ENCODE measurements around the gene TRIM32.
"Not testable (repeated sequence)": the region's sequence is repeated elsewhere in the genome, so short reads cannot be mapped to it uniquely, and the experiment has no call there.

Gene TRIM32

DNA sequence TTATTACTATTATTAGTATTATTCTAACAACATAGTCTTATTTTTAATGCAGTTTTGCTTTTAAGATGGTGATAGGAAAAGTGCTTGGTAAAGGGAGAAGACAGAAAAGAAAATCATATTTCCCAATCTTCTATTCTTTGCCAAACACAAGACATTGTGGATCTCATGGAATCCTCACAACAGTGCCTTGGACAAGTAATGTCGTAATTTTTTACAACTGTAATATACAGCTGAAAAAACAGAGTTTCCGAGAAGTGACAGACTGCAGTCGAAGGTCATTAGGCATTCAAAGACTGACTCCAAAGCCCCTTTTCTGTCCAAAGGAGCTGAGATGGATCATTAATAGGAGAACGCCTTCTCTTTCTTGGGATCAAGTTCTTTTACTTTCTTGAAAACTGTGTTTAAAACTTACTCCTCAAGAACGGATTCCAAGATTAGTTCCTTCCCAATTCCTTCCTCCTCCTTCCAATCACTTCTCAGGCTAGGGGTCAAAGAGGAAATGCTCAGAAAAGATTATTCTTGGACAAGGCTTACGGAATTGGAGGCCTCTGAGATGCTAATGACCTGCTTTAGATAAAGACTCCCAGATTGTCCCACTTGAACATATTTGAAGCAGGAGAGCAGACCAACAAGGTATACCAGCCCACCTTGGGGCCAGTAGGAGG lies 24.3 kb upstream of the TRIM32 start:
- no peaks in the 10 kb centered on the region for H3K4me1 Mint-ChIP-seq (ENCODE audit: low read depth)
- H3K4me3 Mint-ChIP-seq = no peak overlapping the region
- H3K27me3 Mint-ChIP-seq (ENCODE audit: low read depth) = no peaks in the 10 kb centered on the region
- no peaks in the 10 kb centered on the region for H3K36me3 Mint-ChIP-seq (ENCODE audit: low read depth)
- no peak overlapping the region for H3K27ac Mint-ChIP-seq
- no peaks in the 10 kb centered on the region for H3K9me3 Mint-ChIP-seq

DNA sequence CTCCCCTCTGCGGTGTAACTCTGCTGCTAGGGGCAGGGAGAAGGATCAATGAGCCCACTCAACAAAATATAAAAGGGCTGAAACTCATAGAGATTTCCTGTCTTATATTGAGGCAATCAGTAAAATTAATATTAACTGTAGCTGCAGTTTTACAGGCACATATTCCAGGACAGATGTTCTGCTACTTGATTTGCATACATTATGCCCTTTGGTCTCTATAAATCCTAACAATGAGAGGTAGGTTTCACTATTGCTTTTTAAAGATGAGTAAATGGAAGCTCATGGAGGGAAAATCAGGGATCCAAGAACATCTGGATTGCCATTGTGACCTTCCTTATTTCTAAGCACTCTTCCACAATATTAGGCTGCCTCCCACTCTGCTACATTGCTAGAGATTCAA lies 23.5 kb upstream of the TRIM32 start:
- peaks cover 1% of the 10 kb centered on the region for H3K9me3 Mint-ChIP-seq
- no peaks in the 10 kb centered on the region for H3K27me3 Mint-ChIP-seq (ENCODE audit: low read depth)
- no peaks in the 10 kb centered on the region for H3K36me3 Mint-ChIP-seq (ENCODE audit: low read depth)
- H3K4me3 Mint-ChIP-seq = no peak overlapping the region
- H3K27ac Mint-ChIP-seq = no peak overlapping the region
- no peaks in the 10 kb centered on the region for H3K4me1 Mint-ChIP-seq (ENCODE audit: low read depth)

DNA sequence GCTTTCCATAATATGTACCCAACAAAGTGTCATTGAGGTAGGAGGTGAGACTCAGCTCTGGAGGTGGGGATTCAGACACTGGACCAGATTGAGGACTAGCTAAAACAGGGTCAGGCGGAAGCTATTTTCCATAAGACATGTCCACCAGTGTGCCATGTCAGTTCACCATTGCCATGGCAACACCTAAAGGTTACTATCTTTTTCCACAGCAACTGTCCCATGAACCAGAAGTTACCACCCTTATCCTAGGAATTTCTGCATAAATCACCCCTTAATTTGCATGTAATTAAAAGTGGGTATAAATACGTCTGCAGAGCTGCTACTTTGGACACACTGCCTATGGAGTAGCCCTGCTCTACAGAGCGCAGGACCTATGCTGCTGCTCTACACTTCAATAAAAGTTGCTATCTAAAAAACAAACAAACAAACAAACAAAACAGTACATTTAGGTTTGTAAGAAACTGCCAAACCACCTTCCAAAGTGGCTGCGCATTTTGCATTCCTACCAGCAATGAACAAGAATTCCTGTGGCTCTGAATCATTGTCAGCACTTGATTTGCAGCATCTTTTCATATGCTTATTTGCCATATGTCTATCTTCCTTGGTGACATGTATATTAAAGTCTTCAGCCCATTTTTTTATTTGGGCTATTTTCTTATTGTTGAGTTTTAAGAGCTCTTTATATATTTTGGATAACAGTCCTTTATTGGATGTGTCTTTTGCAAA lies 18.0 kb upstream of the TRIM32 start:
- no peaks in the 10 kb centered on the region for H3K4me1 Mint-ChIP-seq (ENCODE audit: low read depth)
- H3K9me3 Mint-ChIP-seq = peaks cover 21% of the 10 kb centered on the region
- H3K36me3 Mint-ChIP-seq (ENCODE audit: low read depth) = peaks cover 4% of the 10 kb centered on the region
- H3K4me3 Mint-ChIP-seq = no peak overlapping the region
- H3K27me3 Mint-ChIP-seq (ENCODE audit: low read depth) = no peaks in the 10 kb centered on the region
- H3K27ac Mint-ChIP-seq = no peak overlapping the region

DNA sequence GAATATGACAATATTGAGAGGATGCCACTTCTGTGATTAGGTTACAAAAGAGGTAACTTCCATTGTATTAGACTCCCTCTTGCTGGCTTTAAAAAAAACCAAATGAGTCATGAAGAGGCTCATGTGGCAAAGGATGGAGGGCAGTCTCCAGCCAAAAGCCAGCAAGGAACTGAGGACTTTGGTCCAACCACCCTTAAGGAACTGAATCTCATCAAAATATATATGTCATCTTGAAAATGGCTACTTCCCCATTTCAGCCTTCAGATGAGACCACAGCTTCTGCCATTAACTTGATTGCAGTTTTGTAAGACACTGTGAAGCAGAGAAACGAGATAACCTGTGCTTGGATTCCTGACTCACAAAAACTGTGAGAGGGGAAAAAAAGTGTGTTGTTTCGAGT lies 15.5 kb upstream of the TRIM32 start:
- Mint-ChIP-seq H3K27ac (no peak overlapping the region), H3K9me3 (peaks cover 33% of the 10 kb centered on the region), H3K27me3 (ENCODE audit: low read depth) (no peaks in the 10 kb centered on the region), H3K4me3 (no peak overlapping the region), H3K4me1 (ENCODE audit: low read depth) (no peaks in the 10 kb centered on the region), H3K36me3 (ENCODE audit: low read depth) (peaks cover 4% of the 10 kb centered on the region)

DNA sequence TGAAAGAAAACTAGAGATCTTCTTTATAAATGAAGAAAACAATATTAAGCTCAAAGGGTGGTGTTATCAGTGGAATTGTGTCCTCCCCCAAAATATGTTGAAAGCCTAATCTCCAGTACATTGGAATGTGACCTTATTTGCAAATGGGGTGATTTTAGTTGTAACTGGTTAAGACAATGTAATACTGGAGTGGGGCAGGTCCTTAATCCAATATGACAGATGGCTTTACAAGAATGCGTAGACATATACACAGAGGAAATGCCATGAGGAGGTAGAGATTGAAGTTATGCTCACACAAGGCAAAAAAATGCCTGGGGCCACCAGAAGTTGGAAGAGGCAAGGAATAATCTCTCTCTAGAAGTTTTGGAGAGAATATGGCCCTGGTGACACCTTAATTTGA lies 13.7 kb upstream of the TRIM32 start:
- no peak overlapping the region for H3K27ac Mint-ChIP-seq
- H3K4me1 Mint-ChIP-seq (ENCODE audit: low read depth) = no peaks in the 10 kb centered on the region
- peaks cover 4% of the 10 kb centered on the region for H3K36me3 Mint-ChIP-seq (ENCODE audit: low read depth)
- H3K27me3 Mint-ChIP-seq (ENCODE audit: low read depth) = no peaks in the 10 kb centered on the region
- peaks cover 33% of the 10 kb centered on the region for H3K9me3 Mint-ChIP-seq
- H3K4me3 Mint-ChIP-seq = no peak overlapping the region

DNA sequence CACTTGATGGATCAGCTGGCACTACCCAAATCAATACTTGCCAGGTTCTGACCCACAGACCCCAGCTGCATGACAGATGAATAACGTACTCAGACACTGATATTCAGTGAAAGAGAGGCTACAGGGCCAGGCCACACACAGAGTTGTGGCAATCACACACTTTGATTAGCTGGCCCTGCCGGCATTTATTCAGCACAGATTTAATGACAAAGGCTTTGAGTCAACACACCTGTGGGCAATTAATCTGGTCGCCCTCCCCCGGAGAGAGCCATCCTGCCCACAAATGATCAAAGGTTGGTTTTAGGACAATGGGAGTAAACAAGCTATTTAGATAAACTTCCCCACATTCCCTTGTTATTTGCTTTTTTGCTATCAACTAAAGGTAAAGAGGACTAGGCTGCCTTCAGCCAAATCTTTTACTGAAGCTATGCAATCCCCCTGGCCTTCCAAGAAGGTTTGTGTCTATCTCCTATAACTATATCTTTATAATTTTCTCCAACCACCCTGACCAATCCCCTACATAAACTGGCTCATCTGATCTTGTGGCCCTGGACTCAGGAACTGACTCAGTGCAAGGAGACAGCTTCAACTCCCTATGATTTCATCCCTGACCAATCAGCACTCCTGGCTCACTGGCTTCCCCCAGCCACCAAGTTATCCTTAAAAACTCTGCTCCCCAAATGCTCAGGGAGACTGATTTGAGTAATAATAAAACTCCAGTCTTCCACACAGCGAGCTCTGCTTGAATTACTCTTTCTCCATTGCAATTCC lies 12.7 kb upstream of the TRIM32 start:
- H3K9me3 Mint-ChIP-seq = peaks cover 29% of the 10 kb centered on the region
- H3K4me3 Mint-ChIP-seq = no peak overlapping the region
- H3K27me3 Mint-ChIP-seq (ENCODE audit: low read depth) = no peaks in the 10 kb centered on the region
- peaks cover 4% of the 10 kb centered on the region for H3K36me3 Mint-ChIP-seq (ENCODE audit: low read depth)
- no peak overlapping the region for H3K27ac Mint-ChIP-seq
- no peaks in the 10 kb centered on the region for H3K4me1 Mint-ChIP-seq (ENCODE audit: low read depth)

DNA sequence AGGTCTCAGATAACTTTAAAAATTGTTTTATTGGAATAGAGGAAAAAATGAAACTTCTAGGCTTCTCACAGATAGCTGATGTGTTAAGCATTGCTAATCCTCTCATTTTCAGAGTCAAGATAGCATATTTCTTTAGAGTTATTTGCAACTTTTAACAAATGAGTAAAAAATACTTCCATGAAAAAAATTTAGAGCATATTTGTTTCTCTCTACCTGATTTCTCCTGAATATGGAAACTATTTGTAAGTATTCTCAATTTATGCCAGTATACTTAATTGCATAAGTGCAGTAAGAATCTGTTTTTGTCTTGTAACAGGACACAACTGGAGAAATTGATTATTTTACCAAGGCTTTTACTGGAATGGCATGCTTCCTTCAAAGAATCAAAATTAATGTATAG lies 3.6 kb upstream of the TRIM32 start:
- H3K9me3 Mint-ChIP-seq = peaks cover 5% of the 10 kb centered on the region
- no peak overlapping the region for H3K4me3 Mint-ChIP-seq
- no peak overlapping the region for H3K27ac Mint-ChIP-seq
- H3K36me3 Mint-ChIP-seq (ENCODE audit: low read depth) = peaks cover 4% of the 10 kb centered on the region
- peaks cover 23% of the 10 kb centered on the region for H3K4me1 Mint-ChIP-seq (ENCODE audit: low read depth)
- no peaks in the 10 kb centered on the region for H3K27me3 Mint-ChIP-seq (ENCODE audit: low read depth)

DNA sequence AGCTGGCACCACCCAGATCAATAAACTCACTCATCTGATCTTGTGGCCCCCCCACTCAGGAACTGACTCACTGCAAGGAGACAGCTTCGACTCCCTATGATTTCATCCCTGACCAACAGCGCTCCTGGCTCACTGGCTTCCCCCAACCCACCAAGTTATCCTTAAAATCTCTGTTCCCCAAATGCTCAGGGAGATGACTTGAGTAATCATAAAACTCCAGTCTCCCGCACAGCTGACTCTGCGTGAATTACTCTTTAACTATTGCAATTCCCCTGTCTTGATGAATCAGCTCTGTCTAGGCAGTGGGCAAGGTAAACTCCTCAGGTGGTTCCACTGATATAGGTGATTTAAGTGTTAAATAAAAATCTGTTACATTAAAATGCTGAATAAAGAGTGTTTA lies 1.9 kb upstream of the TRIM32 start:
- Mint-ChIP-seq H3K9me3 (peaks cover 5% of the 10 kb centered on the region), H3K36me3 (ENCODE audit: low read depth) (peaks cover 4% of the 10 kb centered on the region), H3K27me3 (ENCODE audit: low read depth) (no peaks in the 10 kb centered on the region), H3K27ac (no peak overlapping the region), H3K4me3 (no peak overlapping the region), H3K4me1 (ENCODE audit: low read depth) (peaks cover 33% of the 10 kb centered on the region)

DNA sequence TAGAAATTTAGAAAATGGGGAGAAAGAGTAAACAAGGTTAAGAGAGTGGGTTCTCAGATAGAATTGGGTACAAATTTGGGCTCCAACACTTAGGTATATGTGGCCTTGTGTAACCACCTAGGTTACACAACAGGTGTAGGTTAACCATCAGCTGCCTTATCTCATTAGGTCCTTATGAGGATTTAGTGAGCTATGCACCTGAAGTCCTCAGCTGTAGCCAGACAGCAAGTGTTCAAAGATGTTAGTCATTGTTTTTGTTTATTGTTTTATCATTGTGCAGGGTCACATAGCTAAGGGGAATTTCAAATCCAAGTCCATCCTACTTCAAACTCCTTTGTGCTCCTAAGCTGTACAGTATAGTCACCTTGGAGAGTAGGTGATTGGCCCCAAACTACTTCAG lies 970 bp upstream of the TRIM32 start:
- H3K27me3 Mint-ChIP-seq (ENCODE audit: low read depth) = no peaks in the 10 kb centered on the region
- H3K36me3 Mint-ChIP-seq (ENCODE audit: low read depth) = peaks cover 4% of the 10 kb centered on the region
- peak overlapping the region; percentile 92 for H3K4me3 Mint-ChIP-seq
- H3K9me3 Mint-ChIP-seq = peaks cover 5% of the 10 kb centered on the region
- peak overlapping the region; percentile 86 for H3K27ac Mint-ChIP-seq
- peaks cover 39% of the 10 kb centered on the region for H3K4me1 Mint-ChIP-seq (ENCODE audit: low read depth)

DNA sequence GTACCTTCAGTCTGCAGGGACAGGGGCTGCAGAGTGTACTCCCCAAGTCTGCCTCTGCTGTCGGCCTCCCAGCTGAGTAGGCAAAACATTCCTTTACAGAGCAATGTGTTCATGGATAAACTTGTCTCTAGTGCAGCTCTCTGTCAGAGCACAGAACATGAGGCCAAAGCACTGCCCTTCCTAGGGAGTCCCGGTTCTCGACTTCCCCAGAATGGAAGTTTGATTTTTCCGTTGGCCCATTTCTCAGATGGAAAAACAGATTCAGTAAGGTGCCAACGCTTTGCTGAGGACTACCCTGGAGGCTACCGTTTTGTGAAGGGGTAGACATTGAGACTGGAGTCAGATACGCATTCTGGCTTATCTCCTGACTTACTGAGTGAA lies 422 bp upstream of the TRIM32 start:
- peak overlapping the region; percentile 92 for H3K4me3 Mint-ChIP-seq
- peak overlapping the region; percentile 86 for H3K27ac Mint-ChIP-seq
- H3K4me1 Mint-ChIP-seq (ENCODE audit: low read depth) = peaks cover 43% of the 10 kb centered on the region
- H3K9me3 Mint-ChIP-seq = peaks cover 5% of the 10 kb centered on the region
- no peaks in the 10 kb centered on the region for H3K27me3 Mint-ChIP-seq (ENCODE audit: low read depth)
- H3K36me3 Mint-ChIP-seq (ENCODE audit: low read depth) = peaks cover 4% of the 10 kb centered on the region

DNA sequence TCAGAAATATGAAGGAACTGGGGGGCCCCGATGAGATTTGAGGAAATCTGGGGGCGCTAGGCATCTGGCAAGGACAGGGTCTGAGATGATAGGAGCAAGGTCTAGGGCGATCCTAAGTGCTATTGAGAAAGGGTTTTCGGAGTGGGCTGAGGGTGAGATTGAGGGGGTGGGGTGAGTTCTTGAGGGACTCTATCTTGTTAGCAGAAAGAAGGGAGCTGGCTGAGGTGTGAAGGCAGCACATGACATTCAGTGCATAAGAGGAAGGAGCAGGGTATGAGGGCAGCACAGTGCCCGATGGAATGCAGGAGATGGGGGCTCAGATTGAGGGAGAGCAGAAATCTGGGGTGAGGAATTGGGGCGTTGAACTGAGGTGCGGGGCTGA lies 640 bp downstream of the TRIM32 start:
- no peaks in the 10 kb centered on the region for H3K27me3 Mint-ChIP-seq (ENCODE audit: low read depth)
- H3K27ac Mint-ChIP-seq = peak overlapping the region; percentile 86
- H3K9me3 Mint-ChIP-seq = peaks cover 5% of the 10 kb centered on the region
- H3K4me3 Mint-ChIP-seq = peak overlapping the region; percentile 92
- peaks cover 4% of the 10 kb centered on the region for H3K36me3 Mint-ChIP-seq (ENCODE audit: low read depth)
- peaks cover 49% of the 10 kb centered on the region for H3K4me1 Mint-ChIP-seq (ENCODE audit: low read depth)

DNA sequence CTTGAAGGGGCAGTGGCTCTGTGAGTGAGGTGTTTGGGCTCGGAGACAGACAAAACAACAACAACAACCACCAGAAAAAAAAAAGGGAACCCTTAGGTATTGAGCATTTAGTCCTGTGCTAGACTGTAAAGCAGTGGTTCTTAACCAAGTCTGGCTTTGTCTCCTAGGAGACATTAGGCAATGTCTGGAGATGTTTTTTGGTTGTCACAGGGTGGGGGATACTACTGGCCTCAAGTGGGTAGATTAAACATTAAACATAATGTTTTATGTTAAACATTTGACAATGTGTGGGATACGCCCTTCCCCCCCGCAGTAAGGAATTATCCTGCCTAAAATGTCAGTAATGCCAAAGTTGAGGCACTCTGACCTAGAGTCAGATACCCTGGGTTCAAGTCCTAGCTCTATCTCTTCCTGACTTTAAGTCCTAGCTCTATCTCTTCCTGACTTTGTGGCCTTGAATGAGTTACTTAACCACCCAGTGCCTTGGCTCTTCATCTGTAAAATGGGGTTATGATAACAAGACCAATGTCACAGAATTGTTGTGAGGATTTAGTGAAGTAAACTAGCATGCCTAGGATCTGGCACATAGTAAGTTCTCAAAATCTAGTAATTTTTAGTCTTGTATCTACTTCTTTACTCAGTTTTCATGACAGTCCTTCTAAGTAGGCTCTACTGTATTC lies 1.8 kb downstream of the TRIM32 start:
- Mint-ChIP-seq H3K9me3 (no peaks in the 10 kb centered on the region), H3K27ac (no peak overlapping the region), H3K27me3 (ENCODE audit: low read depth) (no peaks in the 10 kb centered on the region), H3K36me3 (ENCODE audit: low read depth) (peaks cover 7% of the 10 kb centered on the region), H3K4me1 (ENCODE audit: low read depth) (peaks cover 53% of the 10 kb centered on the region), H3K4me3 (peak overlapping the region; percentile 28)

DNA sequence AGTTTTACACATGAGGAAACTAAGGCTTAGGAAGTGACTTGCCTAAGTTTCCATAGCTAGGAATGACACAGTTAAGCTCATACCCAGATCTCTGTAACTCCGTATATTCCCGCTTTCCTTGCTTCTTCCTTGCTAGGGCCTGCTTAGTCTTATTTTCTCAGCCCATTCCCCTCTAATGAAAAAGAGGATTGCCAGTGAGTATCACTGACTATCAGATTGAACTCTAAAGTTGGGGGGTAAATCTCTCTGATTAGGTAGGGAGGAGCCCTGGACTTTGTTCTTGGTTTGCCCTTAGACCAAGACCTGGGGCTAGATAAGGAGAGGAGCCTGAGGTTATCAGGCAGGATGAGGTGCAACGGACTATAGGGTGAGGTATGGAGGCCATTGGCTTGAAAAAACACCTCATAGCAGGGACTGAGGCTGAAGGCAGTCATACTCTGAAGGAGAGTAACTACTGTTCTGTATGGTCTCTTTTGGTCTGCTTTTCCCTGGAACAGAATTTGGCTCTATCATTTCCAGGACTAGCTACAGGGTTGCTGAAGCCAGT lies 2.5 kb downstream of the TRIM32 start:
- H3K9me3 Mint-ChIP-seq = no peaks in the 10 kb centered on the region
- H3K4me3 Mint-ChIP-seq = no peak overlapping the region
- no peaks in the 10 kb centered on the region for H3K27me3 Mint-ChIP-seq (ENCODE audit: low read depth)
- no peak overlapping the region for H3K27ac Mint-ChIP-seq
- peaks cover 7% of the 10 kb centered on the region for H3K36me3 Mint-ChIP-seq (ENCODE audit: low read depth)
- H3K4me1 Mint-ChIP-seq (ENCODE audit: low read depth) = peaks cover 53% of the 10 kb centered on the region

DNA sequence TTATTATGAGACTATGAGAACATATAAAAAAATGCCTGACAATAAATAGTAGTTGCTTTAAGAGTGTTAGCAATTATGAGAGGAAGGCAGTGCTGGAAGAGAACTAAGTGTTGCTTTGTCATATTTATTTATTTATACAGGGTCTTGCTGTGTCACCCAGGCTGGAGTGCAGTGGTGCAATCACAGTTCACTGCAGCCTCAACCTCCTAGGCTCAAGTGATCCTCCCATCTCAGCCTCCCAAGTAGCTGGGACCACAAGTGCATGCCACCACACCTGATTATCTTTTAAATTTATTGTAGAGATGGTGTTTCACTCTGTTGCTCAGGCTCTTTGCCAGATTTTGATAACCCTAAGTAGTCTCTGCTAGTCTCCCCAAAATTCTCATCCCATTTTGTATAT lies 3.7 kb downstream of the TRIM32 start:
- H3K27me3 Mint-ChIP-seq (ENCODE audit: low read depth); H3K9me3 Mint-ChIP-seq; H3K36me3 Mint-ChIP-seq (ENCODE audit: low read depth); H3K27ac Mint-ChIP-seq; H3K4me3 Mint-ChIP-seq: not testable (repeated sequence)
- peaks cover 53% of the 10 kb centered on the region for H3K4me1 Mint-ChIP-seq (ENCODE audit: low read depth)

Data from T-helper 1 cell treated with Interleukin-12 subunit alpha and Interleukin-12 subunit beta and Interleukin-4 antibody, amounts not matched to agents 30 μg/mL and 1 μg/mL, for 36 hours (primary cell).